Muscle layer of colon (tissue), 2 donors: ENCODE data around the gene PGA4.

Experiments
- H3K27ac ChIP-seq: one replicate; pipeline ENCODE4 v1.7.0; 2013; ENCODE audit warnings: low read depth, mild to moderate bottlenecking, low read length, moderate library complexity
- H3K27me3 ChIP-seq, 2 donors: one replicate each; pipeline ENCODE4 v1.7.0; 2013; ENCODE audit warnings: low read length in 2 of 2, mild to moderate bottlenecking in 2 of 2; ENCODE audit not compliant: insufficient read depth in 2 of 2, control insufficient read depth in 1 of 2
- H3K36me3 ChIP-seq: one replicate; pipeline ENCODE4 v1.7.0; 2013; ENCODE audit warnings: mild to moderate bottlenecking, low read length; ENCODE audit not compliant: insufficient read depth
- H3K4me1 ChIP-seq: one replicate; pipeline ENCODE4 v1.7.0; 2013; ENCODE audit warnings: mild to moderate bottlenecking, low read length; ENCODE audit not compliant: insufficient read depth
- H3K4me3 ChIP-seq, 2 donors: one replicate each; pipeline ENCODE4 v1.7.0; 2013; ENCODE audit warnings: low read length in 2 of 2, low read depth in 1 of 2, mild to moderate bottlenecking in 1 of 2, moderate library complexity in 1 of 2
- H3K9ac ChIP-seq: one replicate; pipeline ENCODE4 v1.7.0; 2013; ENCODE audit warnings: low read length
- H3K9me3 ChIP-seq: one replicate; pipeline ENCODE4 v1.7.0; 2013; ENCODE audit warnings: mild to moderate bottlenecking, low read length
- donor health status: abdominal sarcoma.
- donor health status: Adenocarcinoma of cecum.

PGA4 gene

GRCh38 chr11:61272731-61273130, 50.6 kb downstream of the PGA4 start:
- Histone ChIP-seq H3K36me3 (no peaks in the 10 kb centered on the region), H3K27ac (no peak overlapping the region), H3K4me3 (no peak overlapping the region), H3K27me3 (no peaks in the 10 kb centered on the region), H3K9ac (no peak overlapping the region), H3K4me1 (no peaks in the 10 kb centered on the region), H3K9me3 (no peaks in the 10 kb centered on the region)

GRCh38 chr11:61273178-61274078, 51.3 kb downstream of the PGA4 start:
- Histone ChIP-seq H3K9ac (no peak overlapping the region), H3K27me3 (no peaks in the 10 kb centered on the region), H3K9me3 (no peaks in the 10 kb centered on the region), H3K27ac (no peak overlapping the region), H3K36me3 (no peaks in the 10 kb centered on the region), H3K4me3 (no peak overlapping the region), H3K4me1 (no peaks in the 10 kb centered on the region)

- H3K36me3 ChIP-seq, result no peaks in the 10 kb centered on the region
- no peaks in the 10 kb centered on the region for H3K4me1 ChIP-seq
- no peaks in the 10 kb centered on the region for H3K9me3 ChIP-seq
- H3K9ac ChIP-seq, result no peak overlapping the region
- no peak overlapping the region for H3K4me3 ChIP-seq
- no peaks in the 10 kb centered on the region for H3K27me3 ChIP-seq
- no peak overlapping the region for H3K27ac ChIP-seq
Measured at GRCh38 chr11:61274084-61274483, 51.9 kb downstream of the PGA4 start.

GRCh38 chr11:61275191-61275590, 53.0 kb downstream of the PGA4 start:
- H3K36me3 ChIP-seq, result no peaks in the 10 kb centered on the region
- H3K9me3 ChIP-seq, result no peaks in the 10 kb centered on the region
- no peak overlapping the region for H3K27ac ChIP-seq
- no peaks in the 10 kb centered on the region for H3K27me3 ChIP-seq
- no peaks in the 10 kb centered on the region for H3K4me1 ChIP-seq
- H3K9ac ChIP-seq, result no peak overlapping the region
- no peak overlapping the region for H3K4me3 ChIP-seq

GRCh38 chr11:61277186-61278000, 55.2 kb downstream of the PGA4 start:
- Histone ChIP-seq H3K36me3 (no peaks in the 10 kb centered on the region), H3K4me3 (no peak overlapping the region), H3K9ac (no peak overlapping the region), H3K4me1 (no peaks in the 10 kb centered on the region), H3K9me3 (no peaks in the 10 kb centered on the region), H3K27me3 (peaks cover 0 to 9% of the 10 kb centered on the region in 2 donors), H3K27ac (no peak overlapping the region)

GRCh38 chr11:61278001-61278470, 55.9 kb downstream of the PGA4 start:
- Histone ChIP-seq H3K4me1 (no peaks in the 10 kb centered on the region), H3K9me3 (no peaks in the 10 kb centered on the region), H3K9ac (no peak overlapping the region), H3K4me3 (no peak overlapping the region), H3K36me3 (no peaks in the 10 kb centered on the region), H3K27ac (no peak overlapping the region), H3K27me3 (peaks cover 0 to 9% of the 10 kb centered on the region in 2 donors)

GRCh38 chr11:61279934-61280659, 58.0 kb downstream of the PGA4 start:
- Histone ChIP-seq H3K9ac (no peak overlapping the region), H3K4me1 (no peaks in the 10 kb centered on the region), H3K36me3 (no peaks in the 10 kb centered on the region), H3K27me3 (peaks cover 0 to 9% of the 10 kb centered on the region in 2 donors), H3K9me3 (no peaks in the 10 kb centered on the region), H3K4me3 (no peak overlapping the region), H3K27ac (no peak overlapping the region)

- H3K27ac ChIP-seq, result no peak overlapping the region
- H3K4me3 ChIP-seq, result no peak overlapping the region
- no peak overlapping the region for H3K9ac ChIP-seq
- H3K27me3 ChIP-seq, result peaks cover 0 to 9% of the 10 kb centered on the region in 2 donors
- H3K9me3 ChIP-seq, result no peaks in the 10 kb centered on the region
- no peaks in the 10 kb centered on the region for H3K4me1 ChIP-seq
- H3K36me3 ChIP-seq, result no peaks in the 10 kb centered on the region
Measured at GRCh38 chr11:61280883-61281580, 58.9 kb downstream of the PGA4 start.
